Measurements from ENCODE around the gene PPDPF. TPM values are rescaled to one million over a fixed set of nuclear protein-coding genes. Genes with fewer than 3 reads are reported as not detected.
A peak's percentile ranks its signal among the peaks of the same experiment; 100 is the strongest.

PPDPF gene, protein sequence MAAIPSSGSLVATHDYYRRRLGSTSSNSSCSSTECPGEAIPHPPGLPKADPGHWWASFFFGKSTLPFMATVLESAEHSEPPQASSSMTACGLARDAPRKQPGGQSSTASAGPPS
- 8.8 to 68.4 TPM (median 16.4 TPM) in 3 replicates for polyA plus RNA-seq
- 71.8 TPM for polyA plus RNA-seq (2011; ENCODE audit: low read depth)
- 29.1 and 150 TPM in 2 replicates for polyA plus RNA-seq (2011; cell fraction: cytosol; rRNA removed)
- polyA plus RNA-seq (2011; cell fraction: nucleus; rRNA removed), result 14.0 and 23.8 TPM in 2 replicates
- 239 and 414 TPM in 2 replicates for polyA plus RNA-seq (2012; ENCODE audit: low replicate concordance)
- 5.2 to 107 TPM (median 12.5 TPM) in 3 replicates for polyA minus RNA-seq
- polyA minus RNA-seq (2011; cell fraction: cytosol; rRNA and poly(A)+ RNA removed), result 879 TPM
- 20.5 and 25.3 TPM in 2 replicates for polyA minus RNA-seq (2011; cell fraction: nucleus; rRNA and poly(A)+ RNA removed)

DNA sequence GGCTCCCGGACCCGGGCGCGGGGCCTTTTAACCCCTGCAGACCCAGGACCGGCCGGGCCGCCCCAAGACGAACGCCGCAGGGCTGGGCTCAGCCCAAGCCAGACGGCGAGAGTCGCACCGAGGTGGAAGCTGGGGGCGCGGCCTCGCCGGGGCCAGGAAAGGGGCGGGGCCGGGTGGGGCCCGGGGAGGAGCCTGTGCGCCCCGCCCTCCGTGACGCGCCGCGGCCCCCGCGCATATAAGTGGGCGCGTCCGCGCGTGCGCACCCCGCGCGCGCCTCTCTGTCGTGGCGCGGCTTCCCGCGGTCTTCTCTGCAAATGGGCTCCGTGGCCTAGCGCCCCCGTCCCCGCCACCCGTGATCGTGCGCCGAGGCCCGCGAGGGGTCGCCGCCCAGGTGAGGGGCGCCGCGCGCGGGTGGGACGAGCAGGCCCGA, at the start of gene PPDPF:
Gene PPDPF, plus strand, starts transcription at position 262 of the 430 bp plus-strand sequence. CDS start 544 bp downstream, outside the sequence.
- no peak for FAIRE-seq
- no peaks in the 10 kb centered on the region for H3K27me3 ChIP-seq (ENCODE audit: control insufficient read depth, extremely low read depth, insufficient read depth, low read length)
- peaks cover 20% of the 10 kb centered on the region for H3K79me2 ChIP-seq (ENCODE audit: control insufficient read depth, insufficient read depth, low read length)
- peaks cover 11 to 19% of the 10 kb centered on the region in 2 experiments for H3K36me3 ChIP-seq (ENCODE audit: control insufficient read depth in 2 of 2, extremely low read depth in 1 of 2, insufficient read depth in 2 of 2, low read length in 2 of 2)
- peaks cover 6% of the 10 kb centered on the region for H3K9me3 ChIP-seq (ENCODE audit: control insufficient read depth, low read depth, low read length)
- H3K4me1 ChIP-seq (ENCODE audit: control insufficient read depth, extremely low read depth, insufficient read depth, low read length), result peaks cover 10% of the 10 kb centered on the region
- peak within 1 kb of the TSS; percentile 82 for H3K4me2 ChIP-seq (ENCODE audit: control insufficient read depth, extremely low read depth, insufficient read depth, low read depth, low read length)
- H3K9ac ChIP-seq (ENCODE audit: control insufficient read depth, extremely low read depth, insufficient read depth, low read length), result peak within 1 kb of the TSS; percentile 86
- H3K4me3 ChIP-seq (ENCODE audit: control insufficient read depth in 2 of 3, extremely low read depth in 1 of 3, insufficient read depth in 2 of 3, low read depth in 1 of 3, low read length in 3 of 3), result peak within 1 kb of the TSS; percentile 72 to 96 (median 79)
- H3K9me1 ChIP-seq (ENCODE audit: control insufficient read depth, extremely low read depth, insufficient read depth, low read length), result no peaks in the 10 kb centered on the region
- peak within 1 kb of the TSS; percentile 83 for H2AFZ ChIP-seq (ENCODE audit: control insufficient read depth, low read length)
- peaks cover 16% of the 10 kb centered on the region for H4K20me1 ChIP-seq (ENCODE audit: control insufficient read depth, extremely low read depth, insufficient read depth, low read length)
- DNase-seq (ENCODE audit: low read depth, low spot score), result no peak
- peak within 1 kb of the TSS; percentile 52 for H3K27ac ChIP-seq (ENCODE audit: control insufficient read depth, insufficient read depth, low read length)
- dilution Hi-C loops (cut with MboI; ENCODE audit: extremely low pct_ligation_motif_present, low sequenced_read_pairs), result no loop called here
- TF ChIP-seq EZH2 (IDR thresholded peaks at IDR 0.05; ENCODE audit: low read length) (no peak), CTCF (optimal IDR thresholded peaks at IDR 0.05 in 1 of 3, IDR thresholded peaks at IDR 0.05 in 1 of 3, conservative IDR thresholded peaks at IDR 0.05 in 1 of 3; ENCODE audit: extremely low read depth in 1 of 3, insufficient read depth in 2 of 3, low read length in 3 of 3) (no peak)

DNA sequence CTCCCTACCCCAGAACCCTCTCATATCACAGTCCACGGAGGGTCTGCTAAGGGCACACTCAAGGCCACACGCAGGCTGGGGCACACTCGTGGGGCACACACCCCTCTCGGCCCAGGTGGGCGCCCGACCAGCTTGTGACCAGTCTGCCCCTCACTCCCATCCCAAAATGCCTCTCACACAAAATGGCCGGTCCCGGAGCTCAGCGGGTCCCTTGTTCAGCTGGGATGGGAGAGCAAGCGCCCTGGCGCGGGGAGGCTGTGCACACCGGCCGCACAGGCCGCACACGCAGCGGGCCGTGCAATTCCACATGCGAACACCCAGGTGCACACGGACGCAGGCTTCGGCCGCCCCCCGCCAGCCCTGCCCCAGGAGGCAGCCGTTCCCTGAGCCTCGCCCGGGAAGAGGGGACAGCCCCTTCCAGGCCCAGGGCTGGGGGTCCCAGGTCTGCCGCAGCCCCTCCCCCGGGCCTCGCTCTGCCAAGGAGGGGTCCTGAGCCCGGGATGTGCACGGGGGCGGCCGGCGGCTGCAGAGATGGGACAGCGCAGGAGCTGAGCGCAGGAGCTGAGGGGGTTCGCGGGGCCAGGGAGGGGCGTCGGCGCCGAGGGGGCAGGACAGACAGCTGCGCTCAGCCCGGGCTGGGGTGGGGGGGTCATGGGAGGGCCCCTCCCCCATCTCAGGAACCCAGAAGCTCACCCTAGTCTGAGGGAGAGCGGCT, 49.4 kb upstream of the PPDPF start:
- Histone ChIP-seq H3K4me3 (ENCODE audit: control insufficient read depth in 2 of 3, extremely low read depth in 1 of 3, insufficient read depth in 2 of 3, low read depth in 1 of 3, low read length in 3 of 3) (no peak overlapping the region), H3K27me3 (ENCODE audit: control insufficient read depth, extremely low read depth, insufficient read depth, low read length) (peaks cover 83% of the 10 kb centered on the region), H3K27ac (ENCODE audit: control insufficient read depth, insufficient read depth, low read length) (no peak overlapping the region), H3K4me2 (ENCODE audit: control insufficient read depth, extremely low read depth, insufficient read depth, low read depth, low read length) (no peak overlapping the region), H4K20me1 (ENCODE audit: control insufficient read depth, extremely low read depth, insufficient read depth, low read length) (no peaks in the 10 kb centered on the region), H3K79me2 (ENCODE audit: control insufficient read depth, insufficient read depth, low read length) (no peaks in the 10 kb centered on the region), H3K9ac (ENCODE audit: control insufficient read depth, extremely low read depth, insufficient read depth, low read length) (no peak overlapping the region), H3K4me1 (ENCODE audit: control insufficient read depth, extremely low read depth, insufficient read depth, low read length) (no peaks in the 10 kb centered on the region), H3K36me3 (ENCODE audit: control insufficient read depth in 2 of 2, extremely low read depth in 1 of 2, insufficient read depth in 2 of 2, low read length in 2 of 2) (no peaks in the 10 kb centered on the region), H3K9me3 (ENCODE audit: control insufficient read depth, low read depth, low read length) (no peaks in the 10 kb centered on the region), H3K9me1 (ENCODE audit: control insufficient read depth, extremely low read depth, insufficient read depth, low read length) (no peaks in the 10 kb centered on the region), H2AFZ (ENCODE audit: control insufficient read depth, low read length) (no peak overlapping the region)
- dilution Hi-C loops (cut with MboI; ENCODE audit: extremely low pct_ligation_motif_present, low sequenced_read_pairs), result no loop called here
- FAIRE-seq (no peak), DNase-seq (ENCODE audit: low read depth, low spot score) (no peak)
- TF ChIP-seq CTCF (optimal IDR thresholded peaks at IDR 0.05 in 1 of 3, IDR thresholded peaks at IDR 0.05 in 1 of 3, conservative IDR thresholded peaks at IDR 0.05 in 1 of 3; ENCODE audit: extremely low read depth in 1 of 3, insufficient read depth in 2 of 3, low read length in 3 of 3) (no peak), EZH2 (IDR thresholded peaks at IDR 0.05; ENCODE audit: low read length) (peak; percentile 97)
